HepG2 (cell line): ENCODE measurements around the gene RNF208. TPM values are rescaled to one million over a fixed set of nuclear protein-coding genes. Genes with fewer than 3 reads are reported as not detected.
A peak's percentile ranks its signal among the peaks of the same experiment; 100 is the strongest.

ENCODE experiments used
- ASH2L ChIP-seq: fragments of 300-600, 200-600 bp; sonication (generic); IDR thresholded peaks from 2 replicates; pipeline ENCODE4 v1.7.0; 2017; ENCODE audit warnings: low read depth, mild to moderate bottlenecking, moderate library complexity, mixed read lengths, low read length; ENCODE audit not compliant: insufficient read length
- BORCS8-MEF2B ChIP-seq: sonication (generic); formaldehyde crosslinking; IDR thresholded peaks from 2 replicates; pipeline ENCODE4 v1.8.0; 2022; ENCODE audit warnings: mild to moderate bottlenecking, missing genetic modification reagents
- CENPX ChIP-seq: sonication (generic); formaldehyde crosslinking; IDR thresholded peaks from 2 replicates; pipeline ENCODE4 v1.9.0; 2021; ENCODE audit warnings: mild to moderate bottlenecking, missing genetic modification reagents, moderate library complexity
- EP300 ChIP-seq, 3 experiments: sonication (generic) in 1 of 3; formaldehyde crosslinking in 1 of 3; IDR thresholded peaks; 2 replicates each; pipeline versions ENCODE4 v1.5.1 to v1.6.1; 2011 to 2020; ENCODE audit warnings: low read depth in 2 of 3, low read length in 2 of 3, borderline replicate concordance in 1 of 3, improper control_type of control experiment in 1 of 3, mild to moderate bottlenecking in 1 of 3, missing genetic modification reagents in 1 of 3, moderate library complexity in 1 of 3
- FOSL2 ChIP-seq: sonication (generic); formaldehyde crosslinking; IDR thresholded peaks from 2 replicates; pipeline ENCODE4 v1.4.0; 2020; ENCODE audit warnings: missing genetic modification reagents
- FOXK1 ChIP-seq: sonication (generic); formaldehyde crosslinking; IDR thresholded peaks from 2 replicates; pipeline ENCODE4 v1.4.0; 2020; ENCODE audit warnings: low read depth, missing genetic modification reagents, borderline replicate concordance
- MYC ChIP-seq: sonication (generic); formaldehyde crosslinking; IDR thresholded peaks from 2 replicates; pipeline ENCODE4 v1.9.0; 2021; ENCODE audit warnings: missing genetic modification reagents, borderline replicate concordance
- ONECUT2 ChIP-seq: sonication (generic); formaldehyde crosslinking; IDR thresholded peaks from 2 replicates; pipeline ENCODE4 v1.4.0; 2020; ENCODE audit warnings: missing genetic modification reagents
- PHF8 ChIP-seq: sonication (generic); formaldehyde crosslinking; IDR thresholded peaks from 2 replicates; pipeline ENCODE4 v1.5.0; 2020; ENCODE audit warnings: missing genetic modification reagents
- RFXANK ChIP-seq: IDR thresholded peaks from 2 replicates; pipeline ENCODE4 v1.6.1; 2016
- SNAI1 ChIP-seq: sonication (generic); formaldehyde crosslinking; IDR thresholded peaks from 2 replicates; pipeline ENCODE4 v1.5.0; 2020; ENCODE audit warnings: mild to moderate bottlenecking, missing genetic modification reagents, borderline replicate concordance
- TBP ChIP-seq: sonication (generic); formaldehyde crosslinking; IDR thresholded peaks from 2 replicates; pipeline ENCODE4 v1.5.0; 2020; ENCODE audit warnings: missing genetic modification reagents
- TERF1 ChIP-seq: sonication (generic); formaldehyde crosslinking; IDR thresholded peaks from 2 replicates; pipeline ENCODE4 v1.8.0; 2022; ENCODE audit warnings: mild to moderate bottlenecking, missing genetic modification reagents, moderate library complexity
- TOPORS ChIP-seq: sonication (generic); formaldehyde crosslinking; IDR thresholded peaks from 2 replicates; pipeline ENCODE4 v1.8.0; 2023; ENCODE audit warnings: mild to moderate bottlenecking, missing genetic modification reagents
- ZBTB42 ChIP-seq: sonication (generic); formaldehyde crosslinking; IDR thresholded peaks from 2 replicates; pipeline ENCODE4 v1.5.0; 2020; ENCODE audit warnings: mild to moderate bottlenecking, missing genetic modification reagents
- ZC3H4 ChIP-seq: sonication (generic); formaldehyde crosslinking; IDR thresholded peaks from 2 replicates; pipeline ENCODE4 v1.4.0; 2020; ENCODE audit warnings: missing genetic modification reagents, borderline replicate concordance
- ZFP90 ChIP-seq: sonication (generic); formaldehyde crosslinking; IDR thresholded peaks from 2 replicates; pipeline ENCODE4 v1.8.0; 2022; ENCODE audit warnings: missing genetic modification reagents, mild to moderate bottlenecking, inconsistent platforms, borderline replicate concordance
- ZNF10 ChIP-seq: sonication (generic); formaldehyde crosslinking; IDR thresholded peaks from 2 replicates; pipeline ENCODE4 v1.4.0; 2020; ENCODE audit warnings: mild to moderate bottlenecking, low read depth, missing genetic modification reagents, borderline replicate concordance
- ZNF251 ChIP-seq: sonication (generic); formaldehyde crosslinking; IDR thresholded peaks from 2 replicates; pipeline ENCODE4 v1.9.0; 2021; ENCODE audit warnings: mild to moderate bottlenecking, missing genetic modification reagents
- ZNF282 ChIP-seq: fragments of 450-650 bp; IDR thresholded peaks from 2 replicates; pipeline ENCODE4 v1.6.1; 2018; ENCODE audit not compliant: partially characterized antibody
- ZNF557 ChIP-seq: sonication (generic); formaldehyde crosslinking; IDR thresholded peaks from 2 replicates; pipeline ENCODE4 v1.4.0; 2020; ENCODE audit warnings: missing genetic modification reagents
- ZNF572 ChIP-seq: sonication (generic); formaldehyde crosslinking; IDR thresholded peaks from 2 replicates; pipeline ENCODE4 v1.5.1; 2020; ENCODE audit warnings: mild to moderate bottlenecking, missing genetic modification reagents
- ZNF615 ChIP-seq: sonication (generic); formaldehyde crosslinking; IDR thresholded peaks from 2 replicates; pipeline ENCODE4 v1.5.0; 2020; ENCODE audit warnings: mild to moderate bottlenecking, missing genetic modification reagents, borderline replicate concordance
- ZNF672 ChIP-seq: sonication (generic); formaldehyde crosslinking; IDR thresholded peaks from 2 replicates; pipeline ENCODE4 v1.8.1; 2022; ENCODE audit warnings: missing genetic modification reagents
- ZSCAN30 ChIP-seq: sonication (generic); formaldehyde crosslinking; IDR thresholded peaks from 2 replicates; pipeline ENCODE4 v1.5.0; 2020; ENCODE audit warnings: mild to moderate bottlenecking, missing genetic modification reagents
- polyA plus RNA-seq, 8 experiments: library from polyadenylated mRNA; depleted of rRNA in 3 of 8; stranded (reverse) in 7 of 8; unstranded in 1 of 8; fragments of >200 nt; fragmentation: Illumina TruSeq in 4 of 8; extraction: Trizol in 4 of 8; gene quantifications; 2 replicates each; pipeline versions ENCODE4 v1.2.1 to v1.2.3, GENCODE V29; 2011 to 2016; ENCODE audit warnings: low read depth in 4 of 8, missing spikeins in 1 of 8, mixed read lengths in 1 of 8; ENCODE audit not compliant: insufficient read depth in 1 of 8
- total RNA-seq, 5 experiments: library from RNA; depleted of rRNA; stranded (reverse); fragments of >200 nt; fragmentation: Illumina TruSeq; extraction: Trizol; gene quantifications; 2 replicates each; pipeline ENCODE4 v1.2.3, GENCODE V29; 2016; ENCODE audit warnings: low read depth in 1 of 5
- TF ChIP-seq, protein P1 (sequence below): sonication (generic); formaldehyde crosslinking; IDR thresholded peaks from 2 replicates; pipeline ENCODE4 v1.4.0; 2020; ENCODE audit warnings: mild to moderate bottlenecking, missing genetic modification reagents
- TF ChIP-seq, protein P2 (sequence below): sonication (generic); formaldehyde crosslinking; IDR thresholded peaks from 2 replicates; pipeline ENCODE4 v1.5.0; 2020; ENCODE audit warnings: mild to moderate bottlenecking, missing genetic modification reagents
- TF ChIP-seq, protein P3 (sequence below): sonication (generic); formaldehyde crosslinking; IDR thresholded peaks from 2 replicates; pipeline ENCODE4 v1.5.1; 2020; ENCODE audit warnings: missing genetic modification reagents, mild to moderate bottlenecking, borderline replicate concordance

RNF208 gene
- total and polyA plus RNA-seq, 2 of the 13 experiments (the other 11 are each of a cell fraction or from before 2014, with no cell fraction given) = 1.6 to 2.1 TPM

GRCh38 chr9:137253717-137254623, 31.9 kb upstream of the RNF208 start (continued):
- no peak for TF ChIP-seq ZFP90 (CRISPR knock-in tag)
- TF ChIP-seq ZNF10 (CRISPR knock-in tag) = no peak
- TF ChIP-seq ASH2L = no peak
- no peak; the same call in 1 of the 2 replicates for TF ChIP-seq TOPORS (CRISPR knock-in tag)
- TF ChIP-seq ZNF282 = no peak
- TF ChIP-seq, protein P1, sequence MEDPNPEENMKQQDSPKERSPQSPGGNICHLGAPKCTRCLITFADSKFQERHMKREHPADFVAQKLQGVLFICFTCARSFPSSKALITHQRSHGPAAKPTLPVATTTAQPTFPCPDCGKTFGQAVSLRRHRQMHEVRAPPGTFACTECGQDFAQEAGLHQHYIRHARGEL (CRISPR knock-in tag) = no peak
- no peak for TF ChIP-seq ZC3H4 (CRISPR knock-in tag)
- TF ChIP-seq FOSL2 (CRISPR knock-in tag) = no peak
- TF ChIP-seq RFXANK (CRISPR knock-in tag) = no peak
- TF ChIP-seq MYC (CRISPR knock-in tag) = no peak
- no peak for TF ChIP-seq ZNF251 (CRISPR knock-in tag)
- TF ChIP-seq PHF8 = no peak; the same call in 1 of the 2 replicates
- TF ChIP-seq ZNF672 = no peak
- TF ChIP-seq TERF1 (CRISPR knock-in tag) = no peak
- TF ChIP-seq, protein P2, sequence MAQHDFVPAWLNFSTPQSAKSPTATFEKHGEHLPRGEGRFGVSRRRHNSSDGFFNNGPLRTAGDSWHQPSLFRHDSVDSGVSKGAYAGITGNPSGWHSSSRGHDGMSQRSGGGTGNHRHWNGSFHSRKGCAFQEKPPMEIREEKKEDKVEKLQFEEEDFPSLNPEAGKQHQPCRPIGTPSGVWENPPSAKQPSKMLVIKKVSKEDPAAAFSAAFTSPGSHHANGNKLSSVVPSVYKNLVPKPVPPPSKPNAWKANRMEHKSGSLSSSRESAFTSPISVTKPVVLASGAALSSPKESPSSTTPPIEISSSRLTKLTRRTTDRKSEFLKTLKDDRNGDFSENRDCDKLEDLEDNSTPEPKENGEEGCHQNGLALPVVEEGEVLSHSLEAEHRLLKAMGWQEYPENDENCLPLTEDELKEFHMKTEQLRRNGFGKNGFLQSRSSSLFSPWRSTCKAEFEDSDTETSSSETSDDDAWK (CRISPR knock-in tag) = no peak
- TF ChIP-seq FOXK1 (CRISPR knock-in tag) = no peak
- TF ChIP-seq ZBTB42 = no peak
- TF ChIP-seq, protein P3, sequence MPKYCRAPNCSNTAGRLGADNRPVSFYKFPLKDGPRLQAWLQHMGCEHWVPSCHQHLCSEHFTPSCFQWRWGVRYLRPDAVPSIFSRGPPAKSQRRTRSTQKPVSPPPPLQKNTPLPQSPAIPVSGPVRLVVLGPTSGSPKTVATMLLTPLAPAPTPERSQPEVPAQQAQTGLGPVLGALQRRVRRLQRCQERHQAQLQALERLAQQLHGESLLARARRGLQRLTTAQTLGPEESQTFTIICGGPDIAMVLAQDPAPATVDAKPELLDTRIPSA (CRISPR knock-in tag) = no peak
- no peak for TF ChIP-seq BORCS8-MEF2B (CRISPR knock-in tag)
- TF ChIP-seq EP300 (IDR thresholded peaks at IDR 0.05; ENCODE audit: low read depth in 2 of 2, low read length in 2 of 2) = no peak
- TF ChIP-seq EP300 (CRISPR knock-in tag; IDR thresholded peaks at IDR 0.05; ENCODE audit: borderline replicate concordance) = no peak
- no peak for TF ChIP-seq ZNF615 (CRISPR knock-in tag)
- no peak for TF ChIP-seq ZNF572
- TF ChIP-seq ONECUT2 (CRISPR knock-in tag) = no peak
- TF ChIP-seq ZNF557 (CRISPR knock-in tag) = no peak
- no peak for TF ChIP-seq ZSCAN30 (CRISPR knock-in tag)
- no peak for TF ChIP-seq TBP (CRISPR knock-in tag)
- TF ChIP-seq SNAI1 (CRISPR knock-in tag) = peak; percentile 91
- TF ChIP-seq CENPX = no peak
